GM13977 (cell line): ENCODE results near the gene PDCD11.
"Not testable (repeated sequence)": the region's sequence is repeated elsewhere in the genome, so short reads cannot be mapped to it uniquely, and the experiment has no call there.

Experiments
- DNase-seq: peaks from one replicate; pipeline ENCODE4 v3.0.0; 2012; ENCODE audit warnings: low spot score
- CTCF ChIP-seq: IDR thresholded peaks from 2 replicates; pipeline ENCODE4 v1.5.1; 2012; ENCODE audit warnings: mild to moderate bottlenecking, control low read depth; ENCODE audit not compliant: insufficient read depth; ENCODE audit errors: extremely low read depth, missing control alignments
- in situ Hi-C: fragments of 300-500 bp; cut with MboI; formaldehyde crosslinking; loops from one replicate; pipeline ENCODE4 v1.12.0; 2022; ENCODE audit warnings: low sequenced_read_pairs, low pct_unique_long_range_greater_than_20kb, mixed read lengths, inconsistent platforms; ENCODE audit not compliant: unreplicated experiment

Gene PDCD11

GRCh38 chr10:103395754-103396066 lies 716 bp upstream of the PDCD11 start:
- no peak for TF ChIP-seq CTCF
- peak; percentile 18 for DNase-seq
- in situ Hi-C loops = no loop called here

- no peak for TF ChIP-seq CTCF
- in situ Hi-C loops = no loop called here
- no peak for DNase-seq
These were observed 312 bp downstream of the PDCD11 start for GRCh38 chr10:103396789-103397087.

GRCh38 chr10:103397191-103397825 lies 882 bp downstream of the PDCD11 start:
- in situ Hi-C loops = no loop called here
- no peak for DNase-seq
- TF ChIP-seq CTCF = no peak

GRCh38 chr10:103413564-103413963 lies 17.1 kb downstream of the PDCD11 start:
- no peak for TF ChIP-seq CTCF
- no peak for DNase-seq
- in situ Hi-C loops = loop anchor here (5.0 kb wide), 1 partner anchor 64 kb away; the partner anchor contains the start of gene CALHM3

GRCh38 chr10:103415581-103415980 lies 19.2 kb downstream of the PDCD11 start:
- no peak for TF ChIP-seq CTCF
- in situ Hi-C loops = no loop called here
- DNase-seq = no peak

- in situ Hi-C loops = no loop called here
- DNase-seq = peak; percentile 59
- peak; percentile 79 for TF ChIP-seq CTCF
These were observed 20.2 kb downstream of the PDCD11 start for GRCh38 chr10:103416436-103417147.

GRCh38 chr10:103417148-103417469 lies 20.7 kb downstream of the PDCD11 start:
- DNase-seq, in situ Hi-C loops: not testable (repeated sequence)
